SHP77 (cell line): ENCODE data around the gene R3HDM4.
"Not testable (repeated sequence)": the region's sequence is repeated elsewhere in the genome, so short reads cannot be mapped to it uniquely, and the experiment has no call there.

Experiments
- DNase-seq, 2 experiments: peaks; one replicate each; lab custom pipeline; 2025; lab: John Stamatoyannopoulos, UW

R3HDM4 gene

GRCh38 chr19:913080-913748 is at the start of gene R3HDM4:
R3HDM4 (minus strand) TSS chr19:913219; CDS start chr19:913157, 62 bp downstream.
- peak in 1 of 2 experiments; percentile 63 for DNase-seq

GRCh38 chr19:961866-962620 is 49.0 kb upstream of the R3HDM4 start:
- DNase-seq = no peak

- DNase-seq = no peak
Observed at GRCh38 chr19:960601-960938, 47.6 kb upstream of the R3HDM4 start.

- no peak for DNase-seq
Observed at GRCh38 chr19:960020-960419, 47.0 kb upstream of the R3HDM4 start.

GRCh38 chr19:958967-959855 is 46.2 kb upstream of the R3HDM4 start:
- DNase-seq = no peak

GRCh38 chr19:957578-957977 is 44.6 kb upstream of the R3HDM4 start:
- DNase-seq = not testable (repeated sequence)

- DNase-seq = no peak
Observed at GRCh38 chr19:956766-957440, 43.9 kb upstream of the R3HDM4 start.

GRCh38 chr19:955803-956765 is 43.1 kb upstream of the R3HDM4 start:
- DNase-seq = no peak

- no peak for DNase-seq
Observed at GRCh38 chr19:954672-955494, 41.9 kb upstream of the R3HDM4 start.

GRCh38 chr19:954272-954671 is 41.3 kb upstream of the R3HDM4 start:
- no peak for DNase-seq

- DNase-seq = no peak
Observed at GRCh38 chr19:953445-954271, 40.6 kb upstream of the R3HDM4 start.

GRCh38 chr19:952680-953444 is 39.8 kb upstream of the R3HDM4 start:
- no peak for DNase-seq

GRCh38 chr19:952049-952679 is 39.1 kb upstream of the R3HDM4 start:
- no peak for DNase-seq

GRCh38 chr19:950352-951066 is 37.5 kb upstream of the R3HDM4 start:
- no peak for DNase-seq

GRCh38 chr19:948842-949496 is 36.0 kb upstream of the R3HDM4 start:
- DNase-seq = no peak

GRCh38 chr19:947707-948539 is 34.9 kb upstream of the R3HDM4 start:
- DNase-seq = no peak
